ENCODE measurements around the gene NTRK1.

DNA sequence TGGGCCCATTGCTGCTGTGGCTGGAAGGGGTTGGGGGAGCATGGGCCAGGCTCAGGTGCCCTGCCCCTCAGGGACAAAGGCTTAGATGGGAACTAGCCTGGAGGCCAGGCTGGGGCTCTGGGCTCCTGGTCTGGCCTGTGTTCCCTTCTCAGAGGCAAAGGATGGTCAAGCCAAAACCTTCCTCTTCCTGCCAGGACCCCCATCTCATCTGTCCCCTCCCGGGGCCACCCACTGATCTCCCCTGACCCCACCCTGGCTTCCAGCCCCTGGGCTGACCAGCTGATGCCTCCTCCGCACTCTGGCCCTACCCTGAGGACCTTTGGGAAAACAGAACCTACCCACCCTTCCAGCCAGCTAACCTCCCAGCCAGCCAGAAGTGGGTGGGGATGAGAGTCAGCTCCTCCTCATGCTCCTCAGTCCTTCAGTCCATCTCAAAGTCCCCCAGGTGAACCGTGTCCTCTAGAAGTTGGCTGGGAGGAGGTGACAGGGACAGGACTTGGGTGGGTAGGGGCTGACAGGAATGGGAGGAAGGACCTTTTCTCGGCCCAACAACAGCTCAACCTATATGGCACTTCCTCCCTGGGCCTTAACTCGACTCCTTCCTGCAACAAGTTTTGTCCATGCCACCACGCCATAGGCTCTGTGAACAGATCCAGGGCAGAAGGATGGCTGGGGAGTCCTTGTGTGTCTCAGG lies 40.4 kb downstream of the NTRK1 start:
- TF ChIP-seq, protein P1, sequence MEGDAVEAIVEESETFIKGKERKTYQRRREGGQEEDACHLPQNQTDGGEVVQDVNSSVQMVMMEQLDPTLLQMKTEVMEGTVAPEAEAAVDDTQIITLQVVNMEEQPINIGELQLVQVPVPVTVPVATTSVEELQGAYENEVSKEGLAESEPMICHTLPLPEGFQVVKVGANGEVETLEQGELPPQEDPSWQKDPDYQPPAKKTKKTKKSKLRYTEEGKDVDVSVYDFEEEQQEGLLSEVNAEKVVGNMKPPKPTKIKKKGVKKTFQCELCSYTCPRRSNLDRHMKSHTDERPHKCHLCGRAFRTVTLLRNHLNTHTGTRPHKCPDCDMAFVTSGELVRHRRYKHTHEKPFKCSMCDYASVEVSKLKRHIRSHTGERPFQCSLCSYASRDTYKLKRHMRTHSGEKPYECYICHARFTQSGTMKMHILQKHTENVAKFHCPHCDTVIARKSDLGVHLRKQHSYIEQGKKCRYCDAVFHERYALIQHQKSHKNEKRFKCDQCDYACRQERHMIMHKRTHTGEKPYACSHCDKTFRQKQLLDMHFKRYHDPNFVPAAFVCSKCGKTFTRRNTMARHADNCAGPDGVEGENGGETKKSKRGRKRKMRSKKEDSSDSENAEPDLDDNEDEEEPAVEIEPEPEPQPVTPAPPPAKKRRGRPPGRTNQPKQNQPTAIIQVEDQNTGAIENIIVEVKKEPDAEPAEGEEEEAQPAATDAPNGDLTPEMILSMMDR (IDR thresholded peaks at IDR 0.05 in 2 of 3, conservative IDR thresholded peaks at IDR 0.05 in 1 of 3; ENCODE audit: borderline replicate concordance in 1 of 3, insufficient read depth in 1 of 3, low read depth in 2 of 3, low read length in 2 of 3), result no peak
- TF ChIP-seq EZH2phosphoT487 (IDR thresholded peaks at IDR 0.05; ENCODE audit: borderline replicate concordance), result no peak
- no peak for TF ChIP-seq ZNF274 (IDR thresholded peaks at IDR 0.05; ENCODE audit: low read depth, low read length)
- TF ChIP-seq POLR2A (IDR thresholded peaks at IDR 0.05; ENCODE audit: borderline replicate concordance, extremely low read depth, insufficient read depth, insufficient read length), result no peak
- TF ChIP-seq, protein P2, sequence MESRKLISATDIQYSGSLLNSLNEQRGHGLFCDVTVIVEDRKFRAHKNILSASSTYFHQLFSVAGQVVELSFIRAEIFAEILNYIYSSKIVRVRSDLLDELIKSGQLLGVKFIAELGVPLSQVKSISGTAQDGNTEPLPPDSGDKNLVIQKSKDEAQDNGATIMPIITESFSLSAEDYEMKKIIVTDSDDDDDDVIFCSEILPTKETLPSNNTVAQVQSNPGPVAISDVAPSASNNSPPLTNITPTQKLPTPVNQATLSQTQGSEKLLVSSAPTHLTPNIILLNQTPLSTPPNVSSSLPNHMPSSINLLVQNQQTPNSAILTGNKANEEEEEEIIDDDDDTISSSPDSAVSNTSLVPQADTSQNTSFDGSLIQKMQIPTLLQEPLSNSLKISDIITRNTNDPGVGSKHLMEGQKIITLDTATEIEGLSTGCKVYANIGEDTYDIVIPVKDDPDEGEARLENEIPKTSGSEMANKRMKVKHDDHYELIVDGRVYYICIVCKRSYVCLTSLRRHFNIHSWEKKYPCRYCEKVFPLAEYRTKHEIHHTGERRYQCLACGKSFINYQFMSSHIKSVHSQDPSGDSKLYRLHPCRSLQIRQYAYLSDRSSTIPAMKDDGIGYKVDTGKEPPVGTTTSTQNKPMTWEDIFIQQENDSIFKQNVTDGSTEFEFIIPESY (IDR thresholded peaks at IDR 0.05; ENCODE audit: extremely low read depth, insufficient replicate concordance, low read length), result no peak

All from HCT116 (cell line).